GM23338 (cell line): Measurements from ENCODE around the gene NFATC1. TPM values are rescaled to one million over a fixed set of nuclear protein-coding genes. Genes with fewer than 3 reads are reported as not detected.

Experiments used
- ATAC-seq: fragments of 200-7000 bp; cut with Tn5 transposase; 3 replicates; pipeline ENCODE4 v1.9.1; 2020
- DNase-seq: peaks from one replicate; pipeline ENCODE4 v3.0.0-alpha.2; 2015; ENCODE audit warnings: low spot score
- H2AFZ ChIP-seq: fragments of 200-600 bp; sonication (generic); 2 replicates; pipeline ENCODE4 v1.8.0; 2016; ENCODE audit warnings: antibody characterized with exemption, mild to moderate bottlenecking, moderate library complexity
- H3F3A ChIP-seq: fragments of 200-600 bp; sonication (generic); replicated peaks from 2 replicates; pipeline ENCODE4 v1.8.0; 2017; ENCODE audit warnings: antibody characterized with exemption, mixed run types, low read depth
- H3K27ac ChIP-seq: fragments of 200-600 bp; sonication (generic); 2 replicates; pipeline ENCODE4 v1.6.1; 2016; ENCODE audit warnings: low read depth
- H3K27me3 ChIP-seq: fragments of 200-600 bp; sonication (generic); 2 replicates; pipeline ENCODE4 v1.8.0; 2016; ENCODE audit warnings: mild to moderate bottlenecking, mixed run types, moderate library complexity; ENCODE audit not compliant: insufficient read depth
- H3K36me3 ChIP-seq: fragments of 200-600 bp; sonication (generic); 2 replicates; pipeline ENCODE4 v1.8.0; 2016; ENCODE audit warnings: mild to moderate bottlenecking; ENCODE audit not compliant: insufficient read depth
- H3K4me1 ChIP-seq: fragments of 200-600 bp; sonication (generic); 2 replicates; pipeline ENCODE4 v1.8.0; 2016; ENCODE audit warnings: mild to moderate bottlenecking, moderate library complexity; ENCODE audit not compliant: insufficient read depth
- H3K4me2 ChIP-seq: fragments of 200-600 bp; sonication (generic); 2 replicates; pipeline ENCODE4 v1.7.1; 2017; ENCODE audit warnings: mixed run types
- H3K4me3 ChIP-seq: fragments of 200-600 bp; sonication (generic); 2 replicates; pipeline ENCODE4 v1.6.1; 2016; ENCODE audit warnings: mixed run types
- H3K79me2 ChIP-seq: fragments of 200-600 bp; sonication (generic); replicated peaks from 2 replicates; pipeline ENCODE4 v1.8.0; 2017; ENCODE audit warnings: mild to moderate bottlenecking; ENCODE audit not compliant: insufficient read depth
- H3K9me2 ChIP-seq: fragments of 200-600 bp; sonication (generic); 2 replicates; pipeline ENCODE4 v1.8.0; 2017; ENCODE audit not compliant: insufficient read depth
- H4K20me1 ChIP-seq: fragments of 200-600 bp; sonication (generic); replicated peaks from 2 replicates; pipeline ENCODE4 v1.8.0; 2017; ENCODE audit warnings: mild to moderate bottlenecking; ENCODE audit not compliant: insufficient read depth
- H3K27ac Mint-ChIP-seq: 2 replicates; pipeline ENCODE4 v1.8.0; 2020; ENCODE audit warnings: inconsistent platforms, mild to moderate bottlenecking, moderate library complexity, mixed read lengths
- H3K27me3 Mint-ChIP-seq: 3 replicates; pipeline ENCODE4 v1.8.0; 2022; ENCODE audit warnings: low read depth, mild to moderate bottlenecking, moderate library complexity, mixed read lengths, inconsistent platforms; ENCODE audit not compliant: insufficient read depth, poor library complexity
- H3K36me3 Mint-ChIP-seq: 3 replicates; pipeline ENCODE4 v1.8.0; 2021; ENCODE audit warnings: low read depth, mild to moderate bottlenecking, inconsistent platforms, moderate library complexity, mixed read lengths
- H3K4me1 Mint-ChIP-seq: 3 replicates; pipeline ENCODE4 v1.8.0; 2020; ENCODE audit warnings: mild to moderate bottlenecking, inconsistent platforms, mixed read lengths
- H3K4me3 Mint-ChIP-seq: 3 replicates; pipeline ENCODE4 v1.8.0; 2021; ENCODE audit warnings: moderate library complexity, mild to moderate bottlenecking, inconsistent platforms, mixed read lengths
- H3K9me3 Mint-ChIP-seq: 3 replicates; pipeline ENCODE4 v1.8.0; 2020; ENCODE audit warnings: moderate library complexity, mild to moderate bottlenecking, inconsistent platforms, mixed read lengths
- CREB1 ChIP-seq: fragments of 250-450 bp; sonication (Bioruptor Pico); IDR thresholded peaks from 2 replicates; pipeline ENCODE4 v1.5.0; 2020; ENCODE audit warnings: low read depth, mild to moderate bottlenecking, moderate library complexity
- CTCF ChIP-seq, 2 experiments: fragments of 200-600 bp in 1 of 2; sonication (generic) in 1 of 2; conservative IDR thresholded peaks; 2 replicates each; pipeline versions ENCODE4 v1.5.1 to v1.6.1; 2016 to 2017; ENCODE audit warnings: antibody characterized with exemption in 2 of 2, low read depth in 2 of 2, mild to moderate bottlenecking in 2 of 2, moderate library complexity in 1 of 2
- ETS1 ChIP-seq: IDR thresholded peaks from 2 replicates; pipeline ENCODE4 v1.6.1; 2016; ENCODE audit warnings: antibody characterized with exemption
- EZH2 ChIP-seq: fragments of 200-600 bp; sonication (generic); IDR thresholded peaks from one replicate; pipeline ENCODE4 v1.8.0; 2017; ENCODE audit warnings: antibody characterized with exemption, mild to moderate bottlenecking, low read depth; ENCODE audit not compliant: unreplicated experiment
- EZH2phosphoT487 ChIP-seq: fragments of 200-600 bp; sonication (generic); IDR thresholded peaks from one replicate; pipeline ENCODE4 v1.8.1; 2018; ENCODE audit warnings: antibody characterized with exemption; ENCODE audit not compliant: unreplicated experiment
- JUNB ChIP-seq: IDR thresholded peaks from one replicate; pipeline ENCODE4 v1.6.1; 2016; ENCODE audit warnings: antibody characterized with exemption; ENCODE audit not compliant: unreplicated experiment
- NANOG ChIP-seq: IDR thresholded peaks from 2 replicates; pipeline ENCODE4 v1.6.1; 2016; ENCODE audit warnings: antibody characterized with exemption, borderline replicate concordance
- POLR2AphosphoS5 ChIP-seq: IDR thresholded peaks from 2 replicates; pipeline ENCODE4 v1.6.1; 2016; ENCODE audit warnings: antibody characterized with exemption, low read depth
- REST ChIP-seq: IDR thresholded peaks from one replicate; pipeline ENCODE4 v1.6.1; 2018; ENCODE audit warnings: antibody characterized with exemption; ENCODE audit not compliant: unreplicated experiment
- STAT1 ChIP-seq: IDR thresholded peaks from one replicate; pipeline ENCODE4 v1.6.1; 2016; ENCODE audit warnings: antibody characterized with exemption; ENCODE audit not compliant: unreplicated experiment
- ZNF114 ChIP-seq: fragments of 250-450 bp; sonication (Bioruptor Pico); IDR thresholded peaks from 2 replicates; pipeline ENCODE4 v1.5.0; 2020; ENCODE audit warnings: mild to moderate bottlenecking, moderate library complexity
- ZNF331 ChIP-seq: fragments of 250-450 bp; sonication (Bioruptor Pico); IDR thresholded peaks from 2 replicates; pipeline ENCODE4 v1.5.0; 2020; ENCODE audit warnings: low read depth, mild to moderate bottlenecking, moderate library complexity
- ZNF462 ChIP-seq: fragments of 250-450 bp; sonication (Bioruptor Pico); IDR thresholded peaks from 2 replicates; pipeline ENCODE4 v1.5.0; 2020; ENCODE audit warnings: mild to moderate bottlenecking, moderate library complexity
- polyA plus RNA-seq: library from polyadenylated mRNA; unstranded; fragments of >200 nt; fragmentation: Nextera tagmentation; extraction: Ambion mirVana; gene quantifications from 2 replicates; pipeline ENCODE4 v1.2.1, GENCODE V29; 2016
- total RNA-seq: library from RNA; depleted of rRNA; stranded (reverse); fragments of >200 nt; shearing (Covaris generic); gene quantifications from 2 replicates; pipeline ENCODE4 v1.2.3, GENCODE V29; 2014

NFATC1 gene
- total and polyA plus RNA-seq, 2 experiments from 2014 or later, result 3.9 to 6.4 TPM

- TF ChIP-seq EZH2phosphoT487 (no peak), ETS1 (no peak), ZNF114 (no peak), NANOG (no peak), EZH2 (no peak), REST (no peak)
Measured at GRCh38 chr18:79384834-79385233, 10.9 kb upstream of the NFATC1 start (continued).

- Histone ChIP-seq H3K27ac (no peak overlapping the region), H3K4me1 (no peaks in the 10 kb centered on the region), H3K4me2 (no peak overlapping the region), H3F3A (no peaks in the 10 kb centered on the region), H3K4me3 (no peak overlapping the region), H4K20me1 (no peaks in the 10 kb centered on the region), H3K9me2 (no peaks in the 10 kb centered on the region), H2AFZ (no peak overlapping the region), H3K27me3 (peaks cover 12% of the 10 kb centered on the region), H3K36me3 (no peaks in the 10 kb centered on the region), H3K79me2 (no peaks in the 10 kb centered on the region)
- no peaks in the 10 kb centered on the region for H3K36me3 Mint-ChIP-seq
- peaks cover 16% of the 10 kb centered on the region for H3K27me3 Mint-ChIP-seq
- DNase-seq (no peak), ATAC-seq (no peak; the same call in 2 of the 3 replicates)
- H3K4me1 Mint-ChIP-seq, result peaks cover 9% of the 10 kb centered on the region; the same call in 2 of the 3 replicates
- no peaks in the 10 kb centered on the region for H3K9me3 Mint-ChIP-seq
- no peak overlapping the region for H3K4me3 Mint-ChIP-seq
- H3K27ac Mint-ChIP-seq, result no peak overlapping the region
- TF ChIP-seq ZNF331 (CRISPR knock-in tag) (no peak), JUNB (no peak), POLR2AphosphoS5 (no peak), ZNF462 (CRISPR knock-in tag) (no peak), STAT1 (no peak), EZH2 (no peak), EZH2phosphoT487 (no peak), CREB1 (CRISPR knock-in tag) (no peak), ZNF114 (no peak), CTCF (conservative IDR thresholded peaks at IDR 0.05; ENCODE audit: low read depth in 2 of 2) (no peak)
Measured at GRCh38 chr18:79385326-79385707, 10.4 kb upstream of the NFATC1 start.
